Measurements from ENCODE around the gene CKB.

- TF ChIP-seq CTCF (optimal IDR thresholded peaks at IDR 0.05 in 1 of 3, IDR thresholded peaks at IDR 0.05 in 1 of 3, conservative IDR thresholded peaks at IDR 0.05 in 1 of 3; ENCODE audit: extremely low read depth in 1 of 3, insufficient read depth in 2 of 3, low read length in 3 of 3): peak in 1 of 3 experiments; percentile 38
- no peak for TF ChIP-seq EZH2 (IDR thresholded peaks at IDR 0.05; ENCODE audit: low read length)
Measured at GRCh38 chr14:103549361-103550311, 27.0 kb upstream of the CKB start.
